ENCODE data around the gene AGMAT.

AGMAT gene

DNA sequence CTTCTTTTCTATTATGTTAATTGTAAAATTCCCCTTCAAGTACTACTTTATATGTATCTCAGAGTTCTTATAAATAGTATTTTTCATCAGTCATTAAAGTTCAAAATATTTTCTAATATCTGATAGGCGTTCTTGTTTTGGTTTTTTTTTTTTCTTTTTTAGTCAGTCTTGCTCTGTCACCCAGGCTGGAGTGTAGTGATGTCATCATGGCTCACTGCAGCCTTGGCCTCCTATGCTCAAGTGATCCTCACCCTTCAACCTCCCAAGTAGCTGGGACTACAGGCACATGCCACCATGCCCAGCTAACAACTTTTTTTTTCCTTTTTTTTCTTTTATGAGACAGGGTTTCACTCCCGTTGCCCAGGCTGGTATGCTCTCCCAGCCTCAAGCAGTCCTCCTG, 27.3 kb downstream of the AGMAT start:
- no peak overlapping the region for H3K4me3 ChIP-seq (ENCODE audit: low read depth, low read length)
- DNase-seq (ENCODE audit: low read depth): no peak
- TF ChIP-seq, protein P1, sequence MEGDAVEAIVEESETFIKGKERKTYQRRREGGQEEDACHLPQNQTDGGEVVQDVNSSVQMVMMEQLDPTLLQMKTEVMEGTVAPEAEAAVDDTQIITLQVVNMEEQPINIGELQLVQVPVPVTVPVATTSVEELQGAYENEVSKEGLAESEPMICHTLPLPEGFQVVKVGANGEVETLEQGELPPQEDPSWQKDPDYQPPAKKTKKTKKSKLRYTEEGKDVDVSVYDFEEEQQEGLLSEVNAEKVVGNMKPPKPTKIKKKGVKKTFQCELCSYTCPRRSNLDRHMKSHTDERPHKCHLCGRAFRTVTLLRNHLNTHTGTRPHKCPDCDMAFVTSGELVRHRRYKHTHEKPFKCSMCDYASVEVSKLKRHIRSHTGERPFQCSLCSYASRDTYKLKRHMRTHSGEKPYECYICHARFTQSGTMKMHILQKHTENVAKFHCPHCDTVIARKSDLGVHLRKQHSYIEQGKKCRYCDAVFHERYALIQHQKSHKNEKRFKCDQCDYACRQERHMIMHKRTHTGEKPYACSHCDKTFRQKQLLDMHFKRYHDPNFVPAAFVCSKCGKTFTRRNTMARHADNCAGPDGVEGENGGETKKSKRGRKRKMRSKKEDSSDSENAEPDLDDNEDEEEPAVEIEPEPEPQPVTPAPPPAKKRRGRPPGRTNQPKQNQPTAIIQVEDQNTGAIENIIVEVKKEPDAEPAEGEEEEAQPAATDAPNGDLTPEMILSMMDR (IDR thresholded peaks at IDR 0.05; ENCODE audit: insufficient read depth, low read depth, low read length, missing control alignments): no peak

DNA sequence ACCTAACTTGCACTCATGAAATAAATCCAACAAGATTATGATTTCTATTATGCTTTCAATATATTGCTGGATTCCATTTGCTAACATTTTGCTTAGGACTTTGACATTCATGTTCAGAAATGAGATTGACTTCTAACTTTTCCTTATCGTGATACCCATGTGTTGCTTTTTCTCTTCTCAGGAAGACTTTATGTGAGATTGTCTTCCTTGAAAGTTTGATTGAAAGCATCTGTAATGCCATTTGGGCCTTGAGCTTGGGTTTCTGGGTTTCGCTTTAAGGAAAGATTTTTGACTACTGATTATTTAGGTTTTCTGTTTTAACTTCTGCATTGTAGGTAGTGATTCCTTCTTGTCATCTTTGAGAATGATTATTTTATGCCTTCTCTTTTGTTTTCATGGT, 27.8 kb downstream of the AGMAT start:
- TF ChIP-seq, protein P1 (IDR thresholded peaks at IDR 0.05; ENCODE audit: insufficient read depth, low read depth, low read length, missing control alignments): no peak
- no peak overlapping the region for H3K4me3 ChIP-seq (ENCODE audit: low read depth, low read length)
- no peak for DNase-seq (ENCODE audit: low read depth)

DNA sequence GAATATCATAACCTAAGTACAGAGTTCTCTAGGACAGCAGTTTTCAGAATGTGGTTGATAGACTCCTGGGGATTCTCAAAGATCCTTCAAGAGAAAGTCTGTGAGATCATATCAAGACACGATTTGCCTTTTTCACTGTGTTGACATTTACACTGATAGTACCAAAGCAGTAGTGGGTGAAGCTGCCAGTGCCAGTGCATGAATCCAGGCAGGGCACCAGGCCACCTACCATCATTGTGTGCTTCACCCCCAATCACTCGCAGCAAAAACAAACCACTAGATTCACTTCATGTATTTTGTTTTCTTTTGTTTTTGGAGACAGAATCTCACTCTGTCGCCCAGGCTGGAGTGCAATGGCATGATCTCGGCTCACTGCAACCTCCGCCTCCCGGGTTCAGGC, 34.3 kb downstream of the AGMAT start:
- TF ChIP-seq, protein P1 (IDR thresholded peaks at IDR 0.05; ENCODE audit: insufficient read depth, low read depth, low read length, missing control alignments): no peak
- H3K4me3 ChIP-seq (ENCODE audit: low read depth, low read length): no peak overlapping the region
- DNase-seq (ENCODE audit: low read depth): no peak

DNA sequence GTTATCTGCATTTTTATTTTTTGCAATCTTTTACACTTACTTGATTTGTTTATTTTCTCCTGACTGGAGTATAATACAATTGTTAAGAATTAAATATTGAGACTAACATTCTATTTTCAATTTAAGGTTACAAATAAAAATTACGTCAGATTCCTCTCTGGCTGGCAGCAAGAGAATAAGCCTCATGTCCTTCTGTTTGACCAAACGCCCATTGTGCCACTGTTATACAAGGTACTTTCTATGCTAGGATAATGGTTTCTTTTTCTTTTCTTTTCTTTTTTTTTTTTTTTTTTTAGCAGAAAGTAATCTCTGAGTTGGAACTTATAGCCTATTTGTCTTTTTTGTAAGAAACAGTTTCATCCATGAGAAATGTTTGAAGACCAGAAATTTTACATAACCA, 38.2 kb downstream of the AGMAT start:
- DNase-seq (ENCODE audit: low read depth): no peak
- no peak overlapping the region for H3K4me3 ChIP-seq (ENCODE audit: low read depth, low read length)
- TF ChIP-seq, protein P1 (IDR thresholded peaks at IDR 0.05; ENCODE audit: insufficient read depth, low read depth, low read length, missing control alignments): no peak

DNA sequence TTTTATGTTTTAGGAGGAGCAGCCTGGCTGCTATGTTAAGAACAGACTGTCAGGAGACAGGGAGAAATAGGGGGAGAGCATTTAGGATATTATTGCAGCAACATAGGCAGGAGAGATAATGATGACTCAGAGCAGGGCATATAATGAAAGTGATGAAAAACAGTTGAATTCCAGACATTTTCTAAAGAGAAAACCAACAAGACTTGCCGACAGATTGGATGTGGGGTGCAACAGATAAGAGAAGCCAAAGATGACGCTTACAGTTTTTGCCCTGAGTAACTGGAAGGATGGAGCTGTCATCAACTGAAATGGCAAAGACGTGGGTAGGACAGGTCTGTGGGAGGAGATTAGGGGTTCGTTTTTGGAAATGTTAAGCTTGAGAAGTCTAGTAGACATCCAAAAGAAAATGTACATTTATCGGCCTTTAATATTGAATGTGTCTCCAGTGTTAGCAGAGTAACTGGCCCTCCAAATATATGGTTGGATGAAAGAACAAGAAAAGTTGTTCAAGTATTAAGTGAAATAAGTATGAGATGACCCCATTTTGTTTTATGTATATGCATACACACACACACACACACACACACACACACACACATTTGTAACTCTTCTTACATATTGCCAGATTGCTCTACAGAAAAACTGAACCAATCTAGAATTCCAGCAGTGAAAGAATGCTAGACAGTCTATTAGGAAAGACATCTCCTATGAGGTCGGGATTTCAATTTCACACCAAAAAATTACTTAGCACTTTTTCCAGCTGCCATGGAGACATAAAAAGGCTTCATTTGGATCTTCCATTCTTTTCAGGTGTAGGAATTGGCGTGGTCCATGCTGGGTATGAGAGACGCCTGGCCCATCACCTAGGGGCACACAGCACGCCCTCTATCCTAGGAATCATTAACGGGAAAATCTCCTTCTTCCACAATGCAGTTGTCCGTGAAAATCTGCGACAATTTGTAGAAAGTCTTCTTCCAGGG, 41.0 kb downstream of the AGMAT start:
- DNase-seq (ENCODE audit: low read depth): no peak
- TF ChIP-seq, protein P1 (IDR thresholded peaks at IDR 0.05; ENCODE audit: insufficient read depth, low read depth, low read length, missing control alignments): no peak
- H3K4me3 ChIP-seq (ENCODE audit: low read depth, low read length): no peak overlapping the region

DNA sequence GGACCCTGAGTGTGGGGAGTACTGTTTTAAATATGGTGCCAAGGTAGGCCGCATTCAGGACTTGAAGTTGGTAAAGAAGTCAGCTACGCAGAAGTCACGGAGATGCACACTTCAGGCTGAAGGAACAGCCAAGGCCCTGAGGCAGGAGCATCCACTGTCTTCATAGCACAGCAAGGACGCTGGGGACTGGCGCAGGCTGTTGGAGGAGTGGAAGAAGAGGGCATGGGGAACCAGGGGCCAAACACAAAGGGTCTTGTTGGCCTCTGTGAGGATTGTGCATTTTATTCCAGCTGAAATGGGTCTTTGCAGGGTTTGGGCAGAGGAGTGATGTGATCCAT, 41.6 kb downstream of the AGMAT start:
- no peak for DNase-seq (ENCODE audit: low read depth)
- TF ChIP-seq, protein P1 (IDR thresholded peaks at IDR 0.05; ENCODE audit: insufficient read depth, low read depth, low read length, missing control alignments): no peak
- H3K4me3 ChIP-seq (ENCODE audit: low read depth, low read length): no peak overlapping the region
